GM23338 (cell line): Measurements from ENCODE around the gene ATR. TPM values are rescaled to one million over a fixed set of nuclear protein-coding genes. Genes with fewer than 3 reads are reported as not detected.
"Not testable (repeated sequence)": the region's sequence is repeated elsewhere in the genome, so short reads cannot be mapped to it uniquely, and the experiment has no call there.

Experiments
- ATAC-seq: fragments of 200-7000 bp; cut with Tn5 transposase; 3 replicates; pipeline ENCODE4 v1.9.1; 2020
- DNase-seq: peaks from one replicate; pipeline ENCODE4 v3.0.0-alpha.2; 2015; ENCODE audit warnings: low spot score
- H2AFZ ChIP-seq: fragments of 200-600 bp; sonication (generic); 2 replicates; pipeline ENCODE4 v1.8.0; 2016; ENCODE audit warnings: antibody characterized with exemption, mild to moderate bottlenecking, moderate library complexity
- H3F3A ChIP-seq: fragments of 200-600 bp; sonication (generic); replicated peaks from 2 replicates; pipeline ENCODE4 v1.8.0; 2017; ENCODE audit warnings: antibody characterized with exemption, mixed run types, low read depth
- H3K27ac ChIP-seq: fragments of 200-600 bp; sonication (generic); 2 replicates; pipeline ENCODE4 v1.6.1; 2016; ENCODE audit warnings: low read depth
- H3K27me3 ChIP-seq: fragments of 200-600 bp; sonication (generic); 2 replicates; pipeline ENCODE4 v1.8.0; 2016; ENCODE audit warnings: mild to moderate bottlenecking, mixed run types, moderate library complexity; ENCODE audit not compliant: insufficient read depth
- H3K36me3 ChIP-seq: fragments of 200-600 bp; sonication (generic); 2 replicates; pipeline ENCODE4 v1.8.0; 2016; ENCODE audit warnings: mild to moderate bottlenecking; ENCODE audit not compliant: insufficient read depth
- H3K4me1 ChIP-seq: fragments of 200-600 bp; sonication (generic); 2 replicates; pipeline ENCODE4 v1.8.0; 2016; ENCODE audit warnings: mild to moderate bottlenecking, moderate library complexity; ENCODE audit not compliant: insufficient read depth
- H3K4me2 ChIP-seq: fragments of 200-600 bp; sonication (generic); 2 replicates; pipeline ENCODE4 v1.7.1; 2017; ENCODE audit warnings: mixed run types
- H3K4me3 ChIP-seq: fragments of 200-600 bp; sonication (generic); 2 replicates; pipeline ENCODE4 v1.6.1; 2016; ENCODE audit warnings: mixed run types
- H3K79me2 ChIP-seq: fragments of 200-600 bp; sonication (generic); replicated peaks from 2 replicates; pipeline ENCODE4 v1.8.0; 2017; ENCODE audit warnings: mild to moderate bottlenecking; ENCODE audit not compliant: insufficient read depth
- H3K9me2 ChIP-seq: fragments of 200-600 bp; sonication (generic); 2 replicates; pipeline ENCODE4 v1.8.0; 2017; ENCODE audit not compliant: insufficient read depth
- H4K20me1 ChIP-seq: fragments of 200-600 bp; sonication (generic); replicated peaks from 2 replicates; pipeline ENCODE4 v1.8.0; 2017; ENCODE audit warnings: mild to moderate bottlenecking; ENCODE audit not compliant: insufficient read depth
- H3K27ac Mint-ChIP-seq: 2 replicates; pipeline ENCODE4 v1.8.0; 2020; ENCODE audit warnings: inconsistent platforms, mild to moderate bottlenecking, moderate library complexity, mixed read lengths
- H3K27me3 Mint-ChIP-seq: 3 replicates; pipeline ENCODE4 v1.8.0; 2022; ENCODE audit warnings: low read depth, mild to moderate bottlenecking, moderate library complexity, mixed read lengths, inconsistent platforms; ENCODE audit not compliant: insufficient read depth, poor library complexity
- H3K36me3 Mint-ChIP-seq: 3 replicates; pipeline ENCODE4 v1.8.0; 2021; ENCODE audit warnings: low read depth, mild to moderate bottlenecking, inconsistent platforms, moderate library complexity, mixed read lengths
- H3K4me1 Mint-ChIP-seq: 3 replicates; pipeline ENCODE4 v1.8.0; 2020; ENCODE audit warnings: mild to moderate bottlenecking, inconsistent platforms, mixed read lengths
- H3K4me3 Mint-ChIP-seq: 3 replicates; pipeline ENCODE4 v1.8.0; 2021; ENCODE audit warnings: moderate library complexity, mild to moderate bottlenecking, inconsistent platforms, mixed read lengths
- H3K9me3 Mint-ChIP-seq: 3 replicates; pipeline ENCODE4 v1.8.0; 2020; ENCODE audit warnings: moderate library complexity, mild to moderate bottlenecking, inconsistent platforms, mixed read lengths
- ETS1 ChIP-seq: IDR thresholded peaks from 2 replicates; pipeline ENCODE4 v1.6.1; 2016; ENCODE audit warnings: antibody characterized with exemption
- EZH2 ChIP-seq: fragments of 200-600 bp; sonication (generic); IDR thresholded peaks from one replicate; pipeline ENCODE4 v1.8.0; 2017; ENCODE audit warnings: antibody characterized with exemption, mild to moderate bottlenecking, low read depth; ENCODE audit not compliant: unreplicated experiment
- EZH2phosphoT487 ChIP-seq: fragments of 200-600 bp; sonication (generic); IDR thresholded peaks from one replicate; pipeline ENCODE4 v1.8.1; 2018; ENCODE audit warnings: antibody characterized with exemption; ENCODE audit not compliant: unreplicated experiment
- JUNB ChIP-seq: IDR thresholded peaks from one replicate; pipeline ENCODE4 v1.6.1; 2016; ENCODE audit warnings: antibody characterized with exemption; ENCODE audit not compliant: unreplicated experiment
- NANOG ChIP-seq: IDR thresholded peaks from 2 replicates; pipeline ENCODE4 v1.6.1; 2016; ENCODE audit warnings: antibody characterized with exemption, borderline replicate concordance
- REST ChIP-seq: IDR thresholded peaks from one replicate; pipeline ENCODE4 v1.6.1; 2018; ENCODE audit warnings: antibody characterized with exemption; ENCODE audit not compliant: unreplicated experiment
- STAT1 ChIP-seq: IDR thresholded peaks from one replicate; pipeline ENCODE4 v1.6.1; 2016; ENCODE audit warnings: antibody characterized with exemption; ENCODE audit not compliant: unreplicated experiment
- ZNF462 ChIP-seq: fragments of 250-450 bp; sonication (Bioruptor Pico); IDR thresholded peaks from 2 replicates; pipeline ENCODE4 v1.5.0; 2020; ENCODE audit warnings: mild to moderate bottlenecking, moderate library complexity
- polyA plus RNA-seq: library from polyadenylated mRNA; unstranded; fragments of >200 nt; fragmentation: Nextera tagmentation; extraction: Ambion mirVana; gene quantifications from 2 replicates; pipeline ENCODE4 v1.2.1, GENCODE V29; 2016
- total RNA-seq: library from RNA; depleted of rRNA; stranded (reverse); fragments of >200 nt; shearing (Covaris generic); gene quantifications from 2 replicates; pipeline ENCODE4 v1.2.3, GENCODE V29; 2014

The ATR gene
- total and polyA plus RNA-seq, 2 experiments from 2014 or later = 29.7 to 39.1 TPM

- TF ChIP-seq ZNF462 (CRISPR knock-in tag) (no peak), EZH2phosphoT487 (no peak), STAT1 (no peak), ETS1 (no peak)
Observed at GRCh38 chr3:142560118-142560517, 18.4 kb downstream of the ATR start (continued).

GRCh38 chr3:142553741-142554140, 24.8 kb downstream of the ATR start:
- Mint-ChIP-seq H3K27me3 (no peaks in the 10 kb centered on the region), H3K4me3 (no peak overlapping the region), H3K4me1 (no peaks in the 10 kb centered on the region), H3K36me3 (peaks cover 47% of the 10 kb centered on the region), H3K27ac (no peak overlapping the region), H3K9me3 (peaks cover 7% of the 10 kb centered on the region; the same call in 2 of the 3 replicates)
- Histone ChIP-seq H4K20me1 (no peaks in the 10 kb centered on the region), H3K27ac (no peak overlapping the region), H3K27me3 (no peaks in the 10 kb centered on the region), H3K36me3 (peaks cover 16% of the 10 kb centered on the region; the same call in 1 of the 2 replicates), H3K4me1 (no peaks in the 10 kb centered on the region), H3F3A (no peaks in the 10 kb centered on the region), H3K79me2 (no peaks in the 10 kb centered on the region), H3K9me2 (no peaks in the 10 kb centered on the region), H3K4me2 (no peak overlapping the region), H3K4me3 (no peak overlapping the region), H2AFZ (no peak overlapping the region)
- no peak for ATAC-seq
- TF ChIP-seq EZH2 (no peak), NANOG (no peak), STAT1 (no peak), REST (no peak), JUNB (no peak)
- no peak for DNase-seq

GRCh38 chr3:142552579-142552978, 26.0 kb downstream of the ATR start:
- not testable (repeated sequence) for H3K4me3 Mint-ChIP-seq, H3F3A ChIP-seq, H3K4me2 ChIP-seq, H3K27ac ChIP-seq, H3K27ac Mint-ChIP-seq, DNase-seq, H3K79me2 ChIP-seq, ATAC-seq, H3K9me2 ChIP-seq, H2AFZ ChIP-seq, H3K4me1 ChIP-seq, H3K4me1 Mint-ChIP-seq, H4K20me1 ChIP-seq, H3K27me3 Mint-ChIP-seq, H3K9me3 Mint-ChIP-seq, H3K27me3 ChIP-seq, H3K4me3 ChIP-seq
- peaks cover 47% of the 10 kb centered on the region for H3K36me3 Mint-ChIP-seq
- peaks cover 14% of the 10 kb centered on the region; the same call in 1 of the 2 replicates for H3K36me3 ChIP-seq
